ENCODE data around the gene SSH3.

Gene SSH3

DNA sequence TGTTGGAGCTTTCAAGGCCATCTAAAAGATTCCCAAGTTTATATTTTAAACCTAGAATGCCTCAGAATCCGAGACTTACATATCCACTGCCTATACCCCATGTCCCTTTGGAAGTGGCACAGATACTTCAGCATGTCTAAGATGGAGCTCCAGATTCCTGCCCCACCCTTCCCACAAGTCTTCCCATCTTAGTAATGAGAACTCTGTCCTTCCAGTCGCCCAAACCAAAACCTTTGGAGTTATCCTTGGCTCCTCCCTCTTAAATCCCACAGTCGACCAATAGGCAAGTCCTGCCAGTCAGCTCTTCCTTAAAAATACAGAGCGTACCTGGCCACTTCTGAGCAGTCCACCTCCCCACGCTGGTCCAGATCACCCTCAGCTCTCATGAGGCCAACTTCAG lies 45.7 kb downstream of the SSH3 start:
- no peak for DNase-seq (ENCODE audit: low spot score)

DNA sequence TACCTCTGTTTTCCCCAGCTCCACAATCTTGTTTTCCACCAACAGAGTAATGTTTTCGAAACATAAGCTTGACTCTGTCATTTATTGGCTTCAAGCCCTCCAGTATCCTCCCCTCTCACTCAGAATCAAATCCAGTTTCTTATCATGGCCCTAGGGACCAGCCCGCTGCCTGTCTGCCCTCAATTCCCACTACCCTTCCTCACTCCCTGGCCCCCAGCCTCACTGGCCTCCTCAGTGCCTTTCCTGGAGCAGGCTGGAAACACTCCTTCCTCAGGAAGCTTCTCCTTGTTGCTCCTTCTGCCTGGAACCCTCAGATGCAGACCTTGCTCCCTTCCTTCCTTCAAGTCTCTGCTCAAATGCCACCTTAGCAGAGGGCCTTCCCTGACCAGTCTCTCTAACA lies 46.1 kb downstream of the SSH3 start:
- no peak for DNase-seq (ENCODE audit: low spot score)

DNA sequence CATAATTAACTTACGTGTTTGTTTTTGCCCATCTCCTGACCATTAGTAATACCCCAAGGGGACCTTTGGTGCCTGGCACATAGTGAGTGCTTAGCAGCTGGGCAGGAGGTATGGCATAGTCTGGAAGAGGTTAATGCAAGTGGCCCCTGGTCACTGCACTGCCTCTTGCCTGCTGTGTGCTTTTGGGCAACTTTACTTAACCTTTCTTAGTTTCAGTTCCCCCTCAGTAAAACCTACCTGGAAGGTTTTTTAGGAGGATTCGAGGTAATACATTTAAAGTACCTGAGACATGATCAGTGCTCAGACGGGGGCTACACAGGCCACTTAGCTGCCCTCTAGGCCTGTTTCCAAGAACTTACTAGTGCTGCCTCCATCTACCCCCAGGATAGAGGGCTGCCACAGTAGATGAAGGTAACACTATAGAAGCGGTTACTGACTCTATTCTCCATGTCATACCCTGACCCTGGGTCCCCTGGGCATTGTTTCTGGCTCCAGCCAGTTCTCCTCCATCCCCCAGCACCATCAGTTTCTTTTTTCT lies 46.7 kb downstream of the SSH3 start:
- DNase-seq (ENCODE audit: low spot score): no peak

DNA sequence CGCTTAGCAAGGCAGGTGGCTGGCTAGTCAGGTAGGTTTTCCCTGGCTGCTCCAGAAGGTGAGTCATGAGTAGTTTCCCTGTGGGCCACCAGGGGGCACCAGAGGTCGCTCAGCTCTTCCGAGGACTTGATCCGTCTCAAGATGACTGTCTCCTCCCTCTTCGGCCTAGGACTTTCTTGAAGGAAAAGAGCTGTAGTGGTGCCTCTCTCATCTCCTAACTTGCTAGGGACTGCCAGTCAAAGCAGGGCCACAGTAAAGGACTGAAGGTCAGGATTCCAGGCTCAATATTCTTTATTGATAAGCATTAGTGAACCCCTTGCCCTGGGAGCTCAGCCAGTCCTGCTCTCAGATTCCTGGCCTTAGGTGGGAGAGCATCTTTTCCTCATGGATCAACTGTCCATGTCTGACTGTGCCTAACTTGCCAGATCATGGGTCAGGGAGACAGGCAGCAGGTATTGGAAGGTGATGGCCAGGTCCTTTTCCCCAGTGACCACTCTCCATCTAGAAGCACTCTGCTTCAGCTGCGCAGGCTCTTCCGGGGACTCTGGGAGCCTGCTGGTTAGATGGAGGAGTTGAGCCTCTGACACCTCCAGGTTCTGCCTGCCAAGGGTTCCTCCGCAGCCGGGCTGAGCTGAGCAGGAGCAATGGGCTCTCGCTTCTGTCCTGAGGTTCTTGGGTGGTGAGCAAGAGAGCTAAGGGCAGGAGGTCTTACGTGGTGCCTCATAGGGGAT lies 48.1 kb downstream of the SSH3 start:
- peak; percentile 85 for DNase-seq (ENCODE audit: low spot score)

DNA sequence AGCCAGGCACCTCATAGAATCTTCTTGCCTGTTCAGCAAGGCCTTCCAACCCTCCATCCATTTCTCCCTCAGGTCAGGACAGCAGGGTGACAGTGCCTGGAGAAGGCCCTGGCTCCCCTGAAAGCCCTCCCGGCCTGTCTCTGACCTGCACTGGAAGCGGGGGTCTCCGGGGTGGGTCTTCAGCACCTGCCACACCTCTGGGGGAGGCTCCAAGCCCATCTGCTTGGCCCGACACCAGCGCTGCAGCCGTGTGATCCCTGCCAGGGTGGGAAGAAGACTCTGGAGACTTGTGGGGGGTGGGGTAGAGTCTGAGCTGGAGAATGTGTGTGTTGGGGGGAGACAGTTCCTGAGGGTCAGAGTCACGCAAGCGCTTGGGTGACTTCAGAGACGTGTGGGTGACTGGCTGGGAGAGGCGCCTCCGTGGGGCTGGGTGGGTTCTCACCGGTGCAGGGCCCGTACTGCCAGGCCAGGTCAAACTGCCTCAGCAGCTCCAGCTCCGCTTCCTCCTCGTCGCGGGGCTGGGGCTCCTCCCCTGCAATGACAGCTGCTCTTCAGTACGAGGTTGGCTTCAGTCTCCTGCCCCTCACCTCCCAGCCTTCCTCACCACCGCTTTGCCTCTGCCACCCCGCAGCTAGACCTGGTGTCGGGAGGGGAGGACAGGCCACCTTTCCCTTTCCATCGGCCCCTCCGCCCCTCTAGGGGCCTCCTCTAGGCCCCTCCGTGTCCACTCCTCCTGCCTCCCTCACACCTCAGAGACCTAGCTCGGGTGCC lies 49.4 kb downstream of the SSH3 start:
- DNase-seq (ENCODE audit: low spot score): peak; percentile 51

DNA sequence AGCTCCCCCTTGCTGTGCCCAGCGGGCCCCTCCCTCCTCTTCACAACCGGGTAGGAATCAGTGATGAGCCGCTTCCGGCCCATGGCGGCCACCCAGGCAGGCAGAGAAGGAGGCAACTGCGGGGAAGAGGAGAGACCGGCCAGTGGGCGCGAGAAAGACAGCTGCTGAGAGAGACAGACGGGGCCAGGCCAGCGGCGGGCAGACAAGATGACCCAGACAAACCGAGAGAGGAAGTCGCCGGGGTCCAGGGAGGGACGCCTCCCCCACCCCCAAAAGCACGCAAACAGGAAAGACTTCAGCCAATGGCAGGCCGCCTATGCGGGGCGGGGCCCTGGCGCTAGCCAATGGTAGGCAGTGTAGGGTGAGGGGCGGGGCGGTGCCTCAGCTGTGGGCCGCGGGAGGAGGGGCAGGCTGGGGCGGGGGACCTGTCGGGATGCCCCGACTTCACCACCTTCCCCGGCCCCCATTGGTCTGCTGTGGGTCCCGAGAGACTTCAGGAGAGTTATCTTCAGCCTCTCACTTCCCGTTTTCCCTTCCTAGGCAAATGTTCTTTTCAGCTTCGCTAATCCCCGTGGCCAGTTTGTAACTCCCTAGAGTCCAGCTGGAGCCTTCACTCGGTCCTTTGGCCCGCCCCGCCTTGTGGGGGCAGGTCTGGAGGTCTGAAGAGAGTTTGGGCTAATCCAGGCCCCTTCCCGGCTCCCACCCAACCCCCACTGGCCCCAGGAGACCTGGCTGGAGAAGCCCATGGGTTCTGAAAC lies 50.2 kb downstream of the SSH3 start, which contains the start of gene POLD4:
TSS of gene POLD4 (minus strand) at position 230 of the 758 bp plus-strand sequence. CDS start at position 83, 147 bp downstream.
- DNase-seq (ENCODE audit: low spot score): peak; percentile 98

DNA sequence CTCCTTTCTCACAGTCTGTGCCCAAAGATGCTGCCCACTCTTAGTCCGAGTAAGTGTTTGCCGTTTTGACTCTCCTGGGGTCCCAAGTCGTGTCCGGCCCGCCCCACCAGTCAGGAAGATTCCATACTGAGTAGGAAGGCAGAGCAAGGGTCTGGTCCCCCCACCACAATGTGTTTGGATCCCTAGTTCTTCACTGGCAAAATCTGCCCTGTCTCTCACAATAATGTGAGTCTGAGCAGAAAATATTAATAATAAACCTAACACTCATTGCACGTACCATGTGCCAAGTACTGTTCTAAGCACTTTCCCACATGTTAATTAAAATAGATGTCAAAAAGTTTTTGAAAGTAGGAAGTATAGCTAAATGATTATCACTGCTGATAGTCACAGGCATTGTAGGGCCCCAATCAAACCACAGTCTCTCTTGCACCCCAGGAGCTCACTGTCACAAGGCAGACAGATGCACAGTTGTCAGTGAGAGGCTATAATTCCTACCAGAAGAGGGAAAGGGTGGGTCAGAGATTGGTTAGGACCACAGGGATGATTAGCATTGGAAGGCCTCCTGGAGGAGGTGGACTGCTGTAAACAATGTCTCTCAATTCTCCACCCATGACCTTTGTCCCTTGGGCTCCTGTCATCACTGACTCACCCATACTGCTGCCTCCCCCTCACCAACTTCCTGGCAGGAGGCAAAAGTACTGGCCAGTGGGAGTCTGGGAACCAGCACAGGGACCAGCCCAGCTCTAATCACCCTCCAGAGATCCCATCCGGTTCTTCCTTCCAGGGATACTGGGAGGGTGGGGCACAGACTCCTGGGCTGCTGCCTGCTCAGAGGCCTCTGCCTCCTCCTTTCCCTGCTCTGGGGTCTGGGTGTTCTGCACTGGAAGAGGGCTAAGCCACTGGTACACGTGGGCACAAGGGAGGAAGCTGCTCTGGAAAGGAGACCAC lies 51.0 kb downstream of the SSH3 start:
- peak; percentile 99 for DNase-seq (ENCODE audit: low spot score)

DNA sequence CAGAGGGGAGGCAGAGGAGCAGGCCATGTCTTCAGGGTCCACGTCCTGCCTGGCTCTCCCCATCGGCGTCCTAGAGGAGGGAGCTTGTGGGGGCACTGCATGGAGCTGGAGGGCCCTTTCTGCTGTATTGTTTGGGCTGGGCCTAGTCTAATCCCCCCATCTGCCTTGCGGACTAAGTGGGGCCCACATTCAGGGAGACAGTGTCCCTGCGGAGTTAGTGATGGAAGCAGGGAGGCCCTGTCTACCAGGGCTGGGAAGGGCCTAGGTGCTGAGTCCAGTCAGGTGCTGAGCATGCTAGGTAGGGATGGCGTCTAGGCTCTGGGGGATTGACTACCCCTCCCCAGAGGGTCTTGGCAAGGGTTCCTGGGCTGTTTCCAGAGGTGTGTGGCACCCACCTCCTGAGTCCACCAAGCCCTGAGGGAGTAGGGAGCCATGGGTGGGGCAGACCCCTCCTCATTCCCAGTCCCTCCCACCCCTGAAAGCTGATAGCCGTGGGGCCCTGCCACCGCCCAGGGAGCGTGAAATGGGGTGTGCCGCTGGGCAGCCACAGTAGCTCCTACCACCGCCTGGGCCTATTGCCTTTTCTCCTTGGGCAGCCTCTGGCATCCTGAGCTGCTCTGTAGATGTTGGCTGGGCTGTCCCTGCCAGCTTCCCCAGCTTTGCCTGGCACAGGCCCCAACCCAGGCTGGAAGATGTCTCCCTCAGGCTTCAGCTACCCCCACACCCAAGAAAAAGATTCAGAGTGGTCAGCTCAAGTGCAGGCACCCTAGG lies 51.9 kb downstream of the SSH3 start:
- no peak for DNase-seq (ENCODE audit: low spot score)

DNA sequence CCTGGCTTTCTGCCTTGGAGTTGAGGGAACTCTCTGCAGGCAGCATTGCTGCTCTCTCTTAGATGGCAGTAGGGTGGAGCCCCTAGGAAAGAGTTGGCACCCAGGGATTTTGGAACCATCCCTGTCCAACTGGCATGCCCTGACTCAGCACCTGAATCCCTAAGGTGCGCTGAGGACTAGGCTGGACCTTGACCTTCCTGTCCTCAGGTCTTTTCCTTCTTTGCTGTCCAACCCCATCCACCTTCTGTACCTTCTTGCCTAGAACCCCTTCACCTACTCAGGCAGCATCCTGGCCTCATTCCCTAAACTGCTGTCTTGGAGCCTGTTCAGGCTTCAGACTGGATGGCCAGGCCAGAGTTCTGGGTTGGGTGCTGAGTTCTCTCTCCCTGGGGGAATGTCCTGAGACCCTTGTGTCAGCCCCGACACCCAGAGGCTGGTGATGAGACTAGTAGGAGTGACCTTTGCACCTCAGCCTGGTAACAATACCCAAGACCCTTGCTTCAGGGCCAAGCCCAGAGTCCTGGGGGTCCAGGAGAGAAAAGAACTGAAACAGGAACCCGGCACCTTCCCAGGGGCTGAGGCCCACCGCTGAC lies 52.6 kb downstream of the SSH3 start:
- no peak for DNase-seq (ENCODE audit: low spot score)

DNA sequence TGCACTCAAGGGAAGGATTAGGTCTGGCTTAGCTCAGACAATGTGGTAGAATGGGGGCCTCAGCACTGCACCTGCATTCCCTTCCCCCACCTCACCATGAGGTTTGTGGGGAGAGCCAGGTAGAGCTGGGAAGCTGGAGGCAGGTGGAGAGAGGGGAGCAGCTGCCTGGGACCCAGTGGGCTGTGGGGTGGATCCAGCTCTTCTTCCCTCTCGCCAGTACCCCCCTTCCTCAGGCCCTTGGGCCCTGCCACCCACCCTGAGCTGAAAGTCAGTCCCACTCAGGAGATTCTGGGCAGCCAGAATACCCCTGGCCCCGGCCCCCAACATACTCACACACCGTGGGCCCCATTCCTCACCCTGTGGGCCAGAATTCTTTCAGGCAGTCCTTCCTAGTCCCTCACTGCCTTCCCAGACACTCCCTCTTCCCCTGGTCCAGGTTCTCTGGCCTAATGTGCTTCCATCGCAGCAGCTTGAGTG lies 53.1 kb downstream of the SSH3 start:
- no peak for DNase-seq (ENCODE audit: low spot score)

DNA sequence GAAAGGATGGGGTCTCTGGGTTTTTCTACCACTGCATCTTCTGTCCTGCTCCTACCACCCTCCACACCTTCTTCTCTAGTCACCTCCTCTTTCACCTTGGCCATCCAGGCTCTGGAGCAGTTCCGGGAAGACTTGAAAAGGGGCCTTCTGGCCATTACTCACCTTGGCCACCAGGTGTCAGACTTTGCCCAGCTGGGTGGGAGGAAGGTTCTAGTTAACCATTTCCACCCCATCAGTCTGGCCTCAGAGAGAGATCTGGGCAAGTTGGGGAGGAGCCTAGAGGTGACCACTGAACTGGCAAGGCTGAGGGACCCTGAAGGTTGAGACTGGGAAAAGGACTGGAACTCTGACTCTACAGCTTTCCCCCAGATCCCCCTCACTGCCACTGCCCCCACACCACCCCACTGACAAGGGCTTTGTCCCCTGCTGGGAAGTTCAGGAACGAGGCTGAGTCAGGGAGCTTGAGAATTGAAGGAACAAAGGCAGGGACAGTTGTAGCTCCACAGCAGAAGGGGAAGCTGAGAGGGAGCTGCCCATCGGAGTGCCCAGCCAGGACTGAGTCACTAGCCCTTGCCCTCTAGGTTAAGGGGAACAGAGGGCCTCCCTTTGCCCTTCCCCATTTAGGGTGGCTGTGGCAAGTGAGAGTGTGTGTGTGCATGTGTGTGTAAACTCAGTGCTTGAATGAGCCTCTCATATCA lies 53.7 kb downstream of the SSH3 start:
- peak; percentile 85 for DNase-seq (ENCODE audit: low spot score)

DNA sequence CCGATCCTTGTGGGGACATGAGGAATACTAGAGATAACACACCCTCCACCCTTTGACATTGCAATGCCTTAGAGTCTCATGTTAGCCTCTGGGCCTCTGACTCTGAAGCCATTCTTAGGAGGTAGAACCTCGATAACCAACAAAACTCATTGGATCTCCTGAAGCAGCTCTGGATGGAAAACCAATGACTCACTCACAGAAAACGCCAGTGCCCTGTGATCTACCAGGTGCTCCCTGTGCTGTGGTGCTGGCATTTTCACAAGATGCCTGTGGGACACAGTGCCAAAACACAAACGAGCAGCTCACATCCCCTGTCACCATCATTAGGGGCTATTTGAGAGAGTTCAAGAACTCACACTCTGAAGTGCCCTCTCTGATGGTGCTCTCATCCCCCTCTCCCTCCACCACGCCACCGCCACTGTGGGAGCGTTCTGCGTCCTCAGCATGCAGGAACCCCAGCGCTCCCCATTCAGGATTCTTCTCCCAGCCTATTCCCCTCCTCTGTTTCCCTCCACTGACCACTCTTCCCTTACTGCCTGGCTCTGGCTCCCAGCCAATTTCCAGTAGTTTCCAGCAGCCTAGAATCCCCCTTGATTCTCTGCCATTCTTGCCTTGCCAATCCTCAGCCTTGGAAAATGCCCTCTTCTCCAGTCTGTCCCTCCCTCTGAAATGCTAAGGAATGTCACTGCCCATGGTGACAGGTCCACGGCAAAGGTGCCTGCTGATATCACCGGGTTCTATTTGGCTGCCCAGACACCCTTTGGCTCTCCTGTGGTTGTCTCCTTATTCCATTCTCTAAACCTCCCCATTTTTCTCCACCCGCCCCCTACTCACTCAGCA lies 54.7 kb downstream of the SSH3 start:
- no peak for DNase-seq (ENCODE audit: low spot score)

Measured in hepatic stellate cell (primary cell).